K562 (cell line): ENCODE results near the gene SLC4A2. TPM values are rescaled to one million over a fixed set of nuclear protein-coding genes. Genes with fewer than 3 reads are reported as not detected.
A peak's percentile ranks its signal among the peaks of the same experiment; 100 is the strongest.

Source experiments
- DLX4 ChIP-seq: fragments of 250-450 bp; sonication (Bioruptor Pico); IDR thresholded peaks from 2 replicates; pipeline ENCODE4 v1.6.1; 2021; ENCODE audit warnings: mild to moderate bottlenecking
- DPF2 ChIP-seq: fragments of 450-650 bp; IDR thresholded peaks from 2 replicates; pipeline ENCODE4 v1.6.1; 2016
- HDAC1 ChIP-seq, 2 experiments: fragments of 450-650 bp; IDR thresholded peaks; 2 replicates each; pipeline ENCODE4 v1.6.1; 2016 to 2017; ENCODE audit warnings: inconsistent platforms in 1 of 2, mild to moderate bottlenecking in 1 of 2, moderate library complexity in 1 of 2
- MAFK ChIP-seq: IDR thresholded peaks from 2 replicates; pipeline ENCODE4 v1.6.1; 2011; ENCODE audit warnings: low read length, improper control_type of control experiment
- MEF2D ChIP-seq: conservative IDR thresholded peaks from 2 replicates; pipeline ENCODE4 v1.6.1; 2016; ENCODE audit warnings: low read depth, missing genetic modification characterization, missing compliant biosample characterization
- PML ChIP-seq: IDR thresholded peaks from 2 replicates; pipeline ENCODE4 v1.6.1; 2012; ENCODE audit warnings: low read length, inconsistent platforms
- RAD51 ChIP-seq: fragments of 450-650 bp; IDR thresholded peaks from 2 replicates; pipeline ENCODE4 v1.7.1; 2016; ENCODE audit warnings: low read depth, mild to moderate bottlenecking, borderline replicate concordance
- SFPQ ChIP-seq: fragments of 200-400 bp; formaldehyde crosslinking; IDR thresholded peaks from 2 replicates; pipeline ENCODE4 v1.6.1; 2017; ENCODE audit warnings: mild to moderate bottlenecking, low read depth, low read length, moderate library complexity
- SMARCE1 ChIP-seq: fragments of 450-650 bp; IDR thresholded peaks from 2 replicates; pipeline ENCODE4 v1.7.1; 2016; ENCODE audit warnings: mild to moderate bottlenecking
- U2AF1 ChIP-seq: fragments of 200-400 bp; formaldehyde crosslinking; optimal IDR thresholded peaks from 2 replicates; pipeline ENCODE3; 2017; ENCODE audit warnings: mild to moderate bottlenecking, low read depth, low read length, moderate library complexity
- ZBTB33 ChIP-seq: sonication (generic); formaldehyde crosslinking; IDR thresholded peaks from 2 replicates; pipeline ENCODE4 v1.8.1; 2023; ENCODE audit warnings: mild to moderate bottlenecking, missing genetic modification reagents
- ZBTB5 ChIP-seq: fragments of 450-650 bp; IDR thresholded peaks from 2 replicates; pipeline ENCODE4 v1.6.1; 2017; ENCODE audit warnings: antibody characterized with exemption
- ZBTB8A ChIP-seq: fragments of 450-650 bp; IDR thresholded peaks from 2 replicates; pipeline ENCODE4 v1.6.1; 2018; ENCODE audit warnings: mild to moderate bottlenecking, moderate library complexity; ENCODE audit not compliant: partially characterized antibody
- ZNF133 ChIP-seq: fragments of 250-450 bp; sonication (Bioruptor Pico); IDR thresholded peaks from 2 replicates; pipeline ENCODE4 v1.4.0; 2020; ENCODE audit warnings: mild to moderate bottlenecking
- ZNF184 ChIP-seq: sonication (generic); formaldehyde crosslinking; IDR thresholded peaks from 2 replicates; pipeline ENCODE4 v1.5.0; 2020; ENCODE audit warnings: missing genetic modification reagents
- ZNF217 ChIP-seq: sonication (generic); formaldehyde crosslinking; IDR thresholded peaks from 2 replicates; pipeline ENCODE4 v1.8.0; 2022; ENCODE audit warnings: mild to moderate bottlenecking, missing genetic modification reagents
- ZNF584 ChIP-seq: fragments of 200-800 bp; sonication (Bioruptor generic); IDR thresholded peaks from 2 replicates; pipeline ENCODE4 v1.6.1; 2016; ENCODE audit warnings: low read depth, mild to moderate bottlenecking, missing genetic modification characterization, missing compliant biosample characterization
- ZNF696 ChIP-seq: fragments of 250-450 bp; sonication (Bioruptor Pico); conservative IDR thresholded peaks from 2 replicates; pipeline ENCODE4 v1.4.0; 2020; ENCODE audit warnings: mild to moderate bottlenecking, moderate library complexity
- ZNF740 ChIP-seq, 3 experiments: fragments of 200-800 bp in 1 of 3; sonication (Bioruptor generic) in 1 of 3; sonication (generic) in 1 of 3; formaldehyde crosslinking in 1 of 3; IDR thresholded peaks; 2 replicates each; pipeline versions ENCODE4 v1.6.1 to v1.8.0; 2016 to 2022; ENCODE audit warnings: mild to moderate bottlenecking in 2 of 3, missing compliant biosample characterization in 2 of 3, missing genetic modification characterization in 2 of 3, missing genetic modification reagents in 1 of 3
- polyA plus RNA-seq, 8 experiments: library from polyadenylated mRNA; depleted of rRNA in 4 of 8; stranded (reverse) in 5 of 8; unstranded in 3 of 8; fragments of >200 nt; fragmentation: Nextera tagmentation in 2 of 8; fragmentation: Illumina TruSeq in 1 of 8; extraction: Ambion mirVana in 2 of 8; extraction: Trizol in 1 of 8; gene quantifications; 2 replicates each; pipeline versions ENCODE4 v1.2.1 to v1.2.3, GENCODE V29; 2011 to 2014; ENCODE audit warnings: inconsistent platforms in 1 of 8, missing spikeins in 1 of 8
- total RNA-seq, 7 experiments: library from RNA; depleted of rRNA in 6 of 7; stranded (reverse); fragments of >200 nt in 6 of 7; fragmentation: Illumina TruSeq in 2 of 7; extraction: Trizol in 2 of 7; gene quantifications; 2 replicates each; pipeline versions ENCODE4 v1.2.1 to v1.2.3, GENCODE V29; 2011 to 2021; ENCODE audit warnings: low replicate concordance in 1 of 7

The SLC4A2 gene
- total and polyA plus RNA-seq, 9 of the 15 experiments (the other 6 are each of a cell fraction or from before 2014, with no cell fraction given): 11.4 to 375 (median 130) TPM

GRCh38 chr7:151075978-151076426 lies 16.6 kb downstream of the SLC4A2 start (continued):
- TF ChIP-seq ZNF740 (CRISPR knock-in tag; IDR thresholded peaks at IDR 0.05): peak; percentile 83
- TF ChIP-seq ZNF740 (tag; IDR thresholded peaks at IDR 0.05): no peak
- TF ChIP-seq SFPQ: no peak
- no peak for TF ChIP-seq ZNF584
- no peak for TF ChIP-seq RAD51
- no peak for TF ChIP-seq ZNF696 (CRISPR knock-in tag)
- TF ChIP-seq MEF2D (tag): no peak
- no peak for TF ChIP-seq ZBTB5
- TF ChIP-seq PML: no peak
- no peak for TF ChIP-seq U2AF1
- TF ChIP-seq HDAC1 (IDR thresholded peaks at IDR 0.05): no peak
- peak; percentile 68 for TF ChIP-seq ZBTB33 (CRISPR knock-in tag)
- no peak for TF ChIP-seq SMARCE1
- no peak for TF ChIP-seq MAFK
- TF ChIP-seq ZNF133 (CRISPR knock-in tag): no peak
- TF ChIP-seq DLX4 (CRISPR knock-in tag): no peak
- no peak for TF ChIP-seq ZBTB8A
- TF ChIP-seq ZNF217 (CRISPR knock-in tag): no peak
- no peak for TF ChIP-seq ZNF184 (CRISPR knock-in tag)
- TF ChIP-seq DPF2: no peak
